HCT116 (cell line): ENCODE measurements around the gene ARSB. TPM values are rescaled to one million over a fixed set of nuclear protein-coding genes. Genes with fewer than 3 reads are reported as not detected.

ENCODE experiments used
- ATAC-seq: fragments of 200-7000 bp; cut with Tn5 transposase; 2 replicates; pipeline ENCODE4 v1.9.1; 2020; ENCODE audit warnings: mild to moderate bottlenecking, moderate library complexity
- BruUV-seq: library from RNA; stranded (reverse); fragments of 400-500 nt; replicated peaks from 2 replicates; lab custom pipeline; 2021; lab: Mats Ljungman, UMichigan
- CTCF ChIA-PET: fragments of 300-600 bp; sonication (Branson Sonifier 250); formaldehyde crosslinking; loops from one replicate; lab custom pipeline; 2021; ENCODE audit warnings: antibody characterized with exemption; lab: Charles Lee
- POLR2A ChIA-PET: fragments of 300-600, 350-600 bp; sonication (Branson Sonifier 250); formaldehyde crosslinking; loops from one replicate; lab custom pipeline; 2021; ENCODE audit warnings: antibody characterized with exemption; lab: Charles Lee
- RAD21 ChIA-PET, 2 experiments: fragments of 300-600 bp; sonication (Branson Sonifier 250); formaldehyde crosslinking; loops; one replicate each; lab custom pipeline; 2023; ENCODE audit warnings: low total read pairs in 2 of 2; ENCODE audit not compliant: uncharacterized antibody in 2 of 2, unreplicated experiment in 2 of 2, low non-redundant PET in 1 of 2; lab: Charles Lee
- DNase-seq: peaks from one replicate; pipeline ENCODE4 v3.0.0-alpha.2; 2010; ENCODE audit warnings: low read depth, low spot score
- H2AFZ ChIP-seq: fragments of 200-600 bp; shearing (Covaris generic), sonication (generic); 2 replicates; pipeline ENCODE4 v1.6.1; 2017; ENCODE audit warnings: low read depth, mixed run types, mixed read lengths, antibody characterized with exemption, low read length; ENCODE audit not compliant: poor library complexity, severe bottlenecking
- H3K27ac ChIP-seq: 2 replicates; pipeline ENCODE4 v1.5.1; 2012; ENCODE audit warnings: low read depth, low read length
- H3K27me3 ChIP-seq: fragments of 200-600 bp; sonication (generic); 2 replicates; pipeline ENCODE4 v1.6.1; 2016; ENCODE audit warnings: mixed run types, low read length, mixed read lengths; ENCODE audit not compliant: insufficient read depth
- H3K36me3 ChIP-seq, 2 experiments: fragments of 200-500 bp in 1 of 2; fragments of 200-600 bp in 1 of 2; sonication (Bioruptor generic) in 1 of 2; sonication (generic) in 1 of 2; 2 replicates each; pipeline versions ENCODE4 v1.5.1 to v1.6.1; 2014 to 2016; ENCODE audit warnings: low read length in 2 of 2, inconsistent platforms in 1 of 2, mixed read lengths in 1 of 2, mixed run types in 1 of 2; ENCODE audit not compliant: insufficient read depth in 2 of 2, control insufficient read depth in 1 of 2
- H3K4me1 ChIP-seq, 2 experiments: fragments of 200-600 bp in 1 of 2; sonication (generic) in 1 of 2; 2 replicates each; pipeline versions ENCODE4 v1.5.1 to v1.6.1; 2012 to 2017; ENCODE audit warnings: low read length in 2 of 2, inconsistent platforms in 1 of 2, mild to moderate bottlenecking in 1 of 2, mixed read lengths in 1 of 2, mixed run types in 1 of 2, moderate library complexity in 1 of 2; ENCODE audit not compliant: insufficient read depth in 2 of 2, control insufficient read depth in 1 of 2
- H3K4me2 ChIP-seq: fragments of 200-600 bp; sonication (generic); 2 replicates; pipeline ENCODE4 v1.6.1; 2017; ENCODE audit warnings: mixed run types, low read length, mixed read lengths
- H3K4me3 ChIP-seq, 2 experiments: fragments of 200-600 bp in 1 of 2; sonication (generic) in 1 of 2; replicated peaks in 1 of 2; 2 replicates each; pipeline ENCODE4 v1.5.1; 2011 to 2016; ENCODE audit warnings: low read length in 2 of 2, control low read depth in 1 of 2, low read depth in 1 of 2, mild to moderate bottlenecking in 1 of 2, mixed read lengths in 1 of 2, mixed run types in 1 of 2
- H3K79me2 ChIP-seq: fragments of 200-600 bp; sonication (generic); 2 replicates; pipeline ENCODE4 v1.6.1; 2017; ENCODE audit warnings: mild to moderate bottlenecking, mixed run types, low read length, moderate library complexity, mixed read lengths; ENCODE audit not compliant: insufficient read depth
- H3K9ac ChIP-seq: fragments of 200-600 bp; sonication (generic); 2 replicates; pipeline ENCODE4 v1.6.1; 2016; ENCODE audit warnings: low read length, mixed read lengths
- H3K9me2 ChIP-seq: fragments of 200-600 bp; sonication (generic), shearing (Covaris generic); 2 replicates; pipeline ENCODE4 v1.6.1; 2017; ENCODE audit warnings: mixed run types, mild to moderate bottlenecking, moderate library complexity; ENCODE audit not compliant: insufficient read depth
- H3K9me3 ChIP-seq, 2 experiments: fragments of 200-500 bp in 1 of 2; fragments of 200-600 bp in 1 of 2; sonication (Bioruptor generic) in 1 of 2; sonication (generic) in 1 of 2; 2 replicates each; pipeline ENCODE4 v1.6.1; 2014 to 2017; ENCODE audit warnings: low read length in 2 of 2, mixed read lengths in 2 of 2, inconsistent platforms in 1 of 2, low read depth in 1 of 2, mild to moderate bottlenecking in 1 of 2, mixed run types in 1 of 2, moderate library complexity in 1 of 2; ENCODE audit not compliant: control insufficient read depth in 1 of 2, insufficient read depth in 1 of 2
- H4K20me1 ChIP-seq: fragments of 200-600 bp; sonication (generic), shearing (Covaris generic); 2 replicates; pipeline ENCODE4 v1.6.1; 2017; ENCODE audit warnings: mixed run types, mild to moderate bottlenecking, moderate library complexity; ENCODE audit not compliant: insufficient read depth
- CBX3 ChIP-seq: IDR thresholded peaks from 2 replicates; pipeline ENCODE4 v1.6.1; 2012; ENCODE audit warnings: low read depth
- CEBPB ChIP-seq: IDR thresholded peaks from 2 replicates; pipeline ENCODE4 v1.6.1; 2012; ENCODE audit warnings: low read depth
- CTCF ChIP-seq, 3 experiments: fragments of 200-600 bp in 1 of 3; sonication (generic) in 1 of 3; IDR thresholded peaks in 2 of 3; conservative IDR thresholded peaks in 1 of 3; 2 replicates each; pipeline ENCODE4 v1.5.1; 2012 to 2017; ENCODE audit warnings: low read depth in 2 of 3, low read length in 2 of 3, antibody characterized with exemption in 1 of 3, borderline replicate concordance in 1 of 3, control low read depth in 1 of 3, mild to moderate bottlenecking in 1 of 3, mixed read lengths in 1 of 3, mixed run types in 1 of 3, moderate library complexity in 1 of 3; ENCODE audit not compliant: insufficient read depth in 1 of 3
- EZH2phosphoT487 ChIP-seq: fragments of 200-600 bp; IDR thresholded peaks from 2 replicates; pipeline ENCODE4 v1.6.1; 2018; ENCODE audit warnings: antibody characterized with exemption, borderline replicate concordance
- FOSL1 ChIP-seq: IDR thresholded peaks from 2 replicates; pipeline ENCODE4 v1.6.1; 2012; ENCODE audit warnings: low read depth
- MAX ChIP-seq: IDR thresholded peaks from 2 replicates; pipeline ENCODE4 v1.6.1; 2012
- POLR2A ChIP-seq: IDR thresholded peaks from 2 replicates; pipeline ENCODE4 v1.7.0; 2011; ENCODE audit warnings: borderline replicate concordance; ENCODE audit not compliant: insufficient read depth, insufficient read length; ENCODE audit errors: extremely low read depth
- POLR2AphosphoS5 ChIP-seq: IDR thresholded peaks from 2 replicates; pipeline ENCODE4 v1.6.1; 2011; ENCODE audit warnings: mild to moderate bottlenecking, low read depth, low read length, moderate library complexity
- SIN3A ChIP-seq: IDR thresholded peaks from 2 replicates; pipeline ENCODE4 v1.6.1; 2012; ENCODE audit warnings: low read depth
- SP1 ChIP-seq: IDR thresholded peaks from 2 replicates; pipeline ENCODE4 v1.6.1; 2012; ENCODE audit warnings: low read depth
- YY1 ChIP-seq: IDR thresholded peaks from 2 replicates; pipeline ENCODE4 v1.6.1; 2011; ENCODE audit warnings: low read length, low read depth, moderate library complexity, mild to moderate bottlenecking; ENCODE audit not compliant: insufficient replicate concordance; ENCODE audit errors: extremely low read depth
- ZFX ChIP-seq: fragments of 450-650 bp; IDR thresholded peaks from 2 replicates; pipeline ENCODE4 v1.6.1; 2017
- ZNF274 ChIP-seq: fragments of 200-500 bp; sonication (Bioruptor generic); IDR thresholded peaks from 2 replicates; pipeline ENCODE4 v1.6.1; 2014; ENCODE audit warnings: mild to moderate bottlenecking, low read depth, low read length, inconsistent platforms
- intact Hi-C: fragments of 100-400 bp; cut with micrococcal nuclease; formaldehyde crosslinking; loops from 2 replicates; pipeline ENCODE4 v1.10.0; 2022
- total RNA-seq: library from RNA; stranded (reverse); gene quantifications from one replicate; pipeline ENCODE4 v1.2.1, GENCODE V29; 2021; ENCODE audit not compliant: unreplicated experiment
- TF ChIP-seq, protein P1 (sequence below): IDR thresholded peaks from 2 replicates; pipeline ENCODE4 v1.6.1; 2012; ENCODE audit warnings: low read depth
- TF ChIP-seq, protein P2 (sequence below): IDR thresholded peaks from 2 replicates; pipeline ENCODE4 v1.6.1; 2011; ENCODE audit warnings: mild to moderate bottlenecking, low read length, moderate library complexity; ENCODE audit not compliant: insufficient replicate concordance; ENCODE audit errors: extremely low read depth

ARSB gene
- total RNA-seq, 1 experiment from 2014 or later, result 4.8 TPM

DNA sequence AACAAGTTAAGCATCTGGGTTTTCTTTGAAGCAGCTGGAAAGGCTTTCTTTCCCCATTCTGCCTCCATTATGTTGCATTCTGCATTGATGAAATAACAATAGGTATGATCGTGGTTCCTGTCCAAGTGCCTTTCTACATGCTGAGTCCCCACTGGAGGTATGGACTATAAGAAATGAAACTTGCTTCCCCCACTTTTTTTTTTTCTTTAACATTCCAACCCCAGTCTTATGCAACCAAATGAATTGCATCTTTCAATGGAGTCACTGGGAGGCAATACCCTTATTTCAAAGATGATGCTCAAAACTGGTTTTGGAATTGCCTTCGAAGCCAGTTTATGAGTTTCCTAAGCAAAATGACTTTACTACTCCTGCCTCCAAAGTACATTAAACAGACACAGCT lies 58.9 kb downstream of the ARSB start (continued):
- no peak for TF ChIP-seq CEBPB
- TF ChIP-seq POLR2A, result no peak
- no peak for TF ChIP-seq CBX3

- Histone ChIP-seq H3K27me3 (no peaks in the 10 kb centered on the region), H3K36me3 (no peaks in the 10 kb centered on the region), H3K9me3 (no peaks in the 10 kb centered on the region), H3K27ac (no peak overlapping the region), H3K9me2 (no peaks in the 10 kb centered on the region), H3K9ac (no peak overlapping the region), H2AFZ (no peak overlapping the region), H3K4me3 (no peak overlapping the region), H3K4me2 (no peak overlapping the region), H4K20me1 (no peaks in the 10 kb centered on the region), H3K4me1 (peaks cover 14 to 15% of the 10 kb centered on the region in 2 experiments)
- intact Hi-C loops, result no loop called here
- POLR2A ChIA-PET, result no interaction called here
- no peak for DNase-seq
- RAD21 ChIA-PET, result no interaction called here
- CTCF ChIA-PET, result no interaction called here
- BruUV-seq, result no TSS peak
- no peak for ATAC-seq
- TF ChIP-seq EZH2phosphoT487 (no peak), FOSL1 (no peak), ZNF274 (no peak), SIN3A (no peak), ZFX (no peak), MAX (no peak), YY1 (no peak), CBX3 (no peak), POLR2A (no peak), CTCF (IDR thresholded peaks at IDR 0.05 in 2 of 3, conservative IDR thresholded peaks at IDR 0.05 in 1 of 3; ENCODE audit: borderline replicate concordance in 1 of 3, insufficient read depth in 1 of 3, low read depth in 2 of 3, low read length in 2 of 3) (no peak), POLR2AphosphoS5 (no peak), SP1 (no peak)
- TF ChIP-seq, protein P1, sequence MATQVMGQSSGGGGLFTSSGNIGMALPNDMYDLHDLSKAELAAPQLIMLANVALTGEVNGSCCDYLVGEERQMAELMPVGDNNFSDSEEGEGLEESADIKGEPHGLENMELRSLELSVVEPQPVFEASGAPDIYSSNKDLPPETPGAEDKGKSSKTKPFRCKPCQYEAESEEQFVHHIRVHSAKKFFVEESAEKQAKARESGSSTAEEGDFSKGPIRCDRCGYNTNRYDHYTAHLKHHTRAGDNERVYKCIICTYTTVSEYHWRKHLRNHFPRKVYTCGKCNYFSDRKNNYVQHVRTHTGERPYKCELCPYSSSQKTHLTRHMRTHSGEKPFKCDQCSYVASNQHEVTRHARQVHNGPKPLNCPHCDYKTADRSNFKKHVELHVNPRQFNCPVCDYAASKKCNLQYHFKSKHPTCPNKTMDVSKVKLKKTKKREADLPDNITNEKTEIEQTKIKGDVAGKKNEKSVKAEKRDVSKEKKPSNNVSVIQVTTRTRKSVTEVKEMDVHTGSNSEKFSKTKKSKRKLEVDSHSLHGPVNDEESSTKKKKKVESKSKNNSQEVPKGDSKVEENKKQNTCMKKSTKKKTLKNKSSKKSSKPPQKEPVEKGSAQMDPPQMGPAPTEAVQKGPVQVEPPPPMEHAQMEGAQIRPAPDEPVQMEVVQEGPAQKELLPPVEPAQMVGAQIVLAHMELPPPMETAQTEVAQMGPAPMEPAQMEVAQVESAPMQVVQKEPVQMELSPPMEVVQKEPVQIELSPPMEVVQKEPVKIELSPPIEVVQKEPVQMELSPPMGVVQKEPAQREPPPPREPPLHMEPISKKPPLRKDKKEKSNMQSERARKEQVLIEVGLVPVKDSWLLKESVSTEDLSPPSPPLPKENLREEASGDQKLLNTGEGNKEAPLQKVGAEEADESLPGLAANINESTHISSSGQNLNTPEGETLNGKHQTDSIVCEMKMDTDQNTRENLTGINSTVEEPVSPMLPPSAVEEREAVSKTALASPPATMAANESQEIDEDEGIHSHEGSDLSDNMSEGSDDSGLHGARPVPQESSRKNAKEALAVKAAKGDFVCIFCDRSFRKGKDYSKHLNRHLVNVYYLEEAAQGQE, result no peak
- TF ChIP-seq, protein P2, sequence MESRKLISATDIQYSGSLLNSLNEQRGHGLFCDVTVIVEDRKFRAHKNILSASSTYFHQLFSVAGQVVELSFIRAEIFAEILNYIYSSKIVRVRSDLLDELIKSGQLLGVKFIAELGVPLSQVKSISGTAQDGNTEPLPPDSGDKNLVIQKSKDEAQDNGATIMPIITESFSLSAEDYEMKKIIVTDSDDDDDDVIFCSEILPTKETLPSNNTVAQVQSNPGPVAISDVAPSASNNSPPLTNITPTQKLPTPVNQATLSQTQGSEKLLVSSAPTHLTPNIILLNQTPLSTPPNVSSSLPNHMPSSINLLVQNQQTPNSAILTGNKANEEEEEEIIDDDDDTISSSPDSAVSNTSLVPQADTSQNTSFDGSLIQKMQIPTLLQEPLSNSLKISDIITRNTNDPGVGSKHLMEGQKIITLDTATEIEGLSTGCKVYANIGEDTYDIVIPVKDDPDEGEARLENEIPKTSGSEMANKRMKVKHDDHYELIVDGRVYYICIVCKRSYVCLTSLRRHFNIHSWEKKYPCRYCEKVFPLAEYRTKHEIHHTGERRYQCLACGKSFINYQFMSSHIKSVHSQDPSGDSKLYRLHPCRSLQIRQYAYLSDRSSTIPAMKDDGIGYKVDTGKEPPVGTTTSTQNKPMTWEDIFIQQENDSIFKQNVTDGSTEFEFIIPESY, result no peak
- TF ChIP-seq, all 23 proteins: peak for 0
- no peaks in the 10 kb centered on the region for H3K79me2 ChIP-seq
Observed at GRCh38 chr5:78925129-78925876, 59.8 kb downstream of the ARSB start.
